SK-N-SH (cell line): ENCODE data around the gene ORMDL2. TPM values are rescaled to one million over a fixed set of nuclear protein-coding genes. Genes with fewer than 3 reads are reported as not detected.

Experiments used
- CTCF ChIA-PET: fragments of 300-600, 350-600 bp; formaldehyde crosslinking; extraction: SDS; loops from one replicate; lab custom pipeline; 2021; lab: Yijun Ruan, JAX
- POLR2A ChIA-PET: fragments of 350-600 bp; sonication (Branson Sonifier 250); formaldehyde crosslinking; extraction: SDS; loops from one replicate; lab custom pipeline; 2020; ENCODE audit warnings: antibody characterized with exemption, inconsistent platforms; lab: Yijun Ruan, JAX
- DNase-seq: peaks from one replicate; pipeline ENCODE4 v3.0.0; 2012
- H2AFZ ChIP-seq: fragments of 200-600 bp; sonication (generic); 2 replicates; pipeline ENCODE4 v1.8.1; 2016; ENCODE audit warnings: antibody characterized with exemption, mild to moderate bottlenecking, low read depth
- H3F3A ChIP-seq: fragments of 200-600 bp; sonication (generic); replicated peaks from 2 replicates; pipeline ENCODE3; 2016; ENCODE audit warnings: antibody characterized with exemption, mild to moderate bottlenecking; ENCODE audit not compliant: insufficient read depth
- H3K27ac ChIP-seq, 2 experiments: fragments of 200-500 bp in 1 of 2; fragments of 200-600 bp in 1 of 2; sonication (Bioruptor generic) in 1 of 2; sonication (generic), shearing (Covaris generic) in 1 of 2; 2 replicates each; pipeline versions ENCODE4 v1.5.1 to v1.6.1; 2014 to 2016; ENCODE audit warnings: low read depth in 2 of 2, inconsistent platforms in 1 of 2, low read length in 1 of 2, mild to moderate bottlenecking in 1 of 2, mixed read lengths in 1 of 2
- H3K27me3 ChIP-seq: fragments of 200-600 bp; sonication (generic), shearing (Covaris generic); 2 replicates; pipeline ENCODE4 v1.6.1; 2016; ENCODE audit warnings: mixed run types; ENCODE audit not compliant: insufficient read depth
- H3K36me3 ChIP-seq, 2 experiments: fragments of 200-500 bp in 1 of 2; fragments of 200-600 bp in 1 of 2; sonication (Bioruptor generic) in 1 of 2; sonication (generic) in 1 of 2; replicated peaks in 1 of 2; 2 replicates each; pipeline versions ENCODE3 to v1.5.1; 2014 to 2016; ENCODE audit warnings: low read length in 1 of 2, mild to moderate bottlenecking in 1 of 2; ENCODE audit not compliant: insufficient read depth in 2 of 2, control insufficient read depth in 1 of 2
- H3K4me1 ChIP-seq, 2 experiments: fragments of 200-500 bp in 1 of 2; fragments of 200-600 bp in 1 of 2; sonication (Bioruptor generic) in 1 of 2; sonication (generic), shearing (Covaris generic) in 1 of 2; 2 replicates each; pipeline versions ENCODE4 v1.5.1 to v1.6.1; 2014 to 2016; ENCODE audit warnings: low read depth in 1 of 2, low read length in 1 of 2, mixed run types in 1 of 2; ENCODE audit not compliant: insufficient read depth in 2 of 2, control insufficient read depth in 1 of 2
- H3K4me2 ChIP-seq: fragments of 200-600 bp; sonication (generic), shearing (Covaris generic); 2 replicates; pipeline ENCODE4 v1.6.1; 2017; ENCODE audit warnings: mixed run types
- H3K4me3 ChIP-seq, 2 experiments: fragments of 200-500 bp in 1 of 2; fragments of 200-600 bp in 1 of 2; sonication (Bioruptor generic) in 1 of 2; sonication (generic), shearing (Covaris generic) in 1 of 2; 2 replicates each; pipeline versions ENCODE4 v1.5.1 to v1.8.1; 2014 to 2016; ENCODE audit warnings: low read depth in 2 of 2, inconsistent platforms in 1 of 2, low read length in 1 of 2, mild to moderate bottlenecking in 1 of 2, mixed read lengths in 1 of 2, moderate library complexity in 1 of 2
- H3K79me2 ChIP-seq: fragments of 200-600 bp; sonication (generic); 2 replicates; pipeline ENCODE4 v1.8.1; 2017; ENCODE audit warnings: mild to moderate bottlenecking; ENCODE audit not compliant: insufficient read depth
- H3K9ac ChIP-seq: fragments of 200-600 bp; sonication (generic); 2 replicates; pipeline ENCODE4 v1.6.1; 2017; ENCODE audit warnings: mixed run types
- H3K9me2 ChIP-seq: fragments of 200-600 bp; sonication (generic); 2 replicates; pipeline ENCODE4 v1.6.1; 2017; ENCODE audit warnings: mixed run types
- H3K9me3 ChIP-seq: fragments of 200-600 bp; sonication (generic); 2 replicates; pipeline ENCODE4 v1.6.1; 2017; ENCODE audit warnings: mixed run types, mild to moderate bottlenecking, moderate library complexity
- H4K20me1 ChIP-seq: fragments of 200-600 bp; sonication (generic); 2 replicates; pipeline ENCODE4 v1.6.1; 2017; ENCODE audit warnings: mild to moderate bottlenecking, mixed run types; ENCODE audit not compliant: insufficient read depth
- CHD2 ChIP-seq: fragments of 150-350 bp; IDR thresholded peaks from 2 replicates; pipeline ENCODE4 v1.6.1; 2018; ENCODE audit warnings: low read length; ENCODE audit not compliant: partially characterized antibody
- EP300 ChIP-seq, 2 experiments: IDR thresholded peaks; 2 replicates each; pipeline versions ENCODE4 v1.4.0 to v1.6.1; 2012; ENCODE audit warnings: borderline replicate concordance in 1 of 2, low read depth in 1 of 2, low read length in 1 of 2
- EZH2phosphoT487 ChIP-seq: fragments of 200-600 bp; sonication (generic); IDR thresholded peaks from 2 replicates; pipeline ENCODE4 v1.6.1; 2017; ENCODE audit warnings: low read depth, mixed run types, mild to moderate bottlenecking, antibody characterized with exemption, moderate library complexity, borderline replicate concordance
- FOXM1 ChIP-seq: IDR thresholded peaks from 2 replicates; pipeline ENCODE4 v1.4.0; 2012; ENCODE audit warnings: low read depth, mild to moderate bottlenecking
- GATA2 ChIP-seq: sonication (generic); formaldehyde crosslinking; IDR thresholded peaks from 2 replicates; pipeline ENCODE4 v1.5.0; 2020; ENCODE audit warnings: mild to moderate bottlenecking, missing genetic modification reagents
- NRF1 ChIP-seq: IDR thresholded peaks from 2 replicates; pipeline ENCODE4 v1.6.1; 2012; ENCODE audit warnings: low read depth, mild to moderate bottlenecking, low read length
- RXRA ChIP-seq: IDR thresholded peaks from 2 replicates; pipeline ENCODE4 v1.4.0; 2012; ENCODE audit warnings: low read depth, mild to moderate bottlenecking, borderline replicate concordance
- SMC3 ChIP-seq: IDR thresholded peaks from 2 replicates; pipeline ENCODE4 v1.6.1; 2012; ENCODE audit warnings: low read depth, low read length, improper control_type of control experiment
- TCF12 ChIP-seq: IDR thresholded peaks from 2 replicates; pipeline ENCODE4 v1.4.0; 2012
- TEAD4 ChIP-seq: IDR thresholded peaks from 2 replicates; pipeline ENCODE4 v1.4.0; 2012; ENCODE audit warnings: mild to moderate bottlenecking, borderline replicate concordance; ENCODE audit not compliant: insufficient read depth
- WGBS: methylation state at CpG from one replicate; pipeline ENCODE4 v1.1.6; 2017; ENCODE audit warnings: low lambda C conversion rate; 5-methylcytosine and 5-hydroxymethylcytosine counted together
- polyA plus RNA-seq, 3 experiments: library from polyadenylated mRNA; depleted of rRNA; stranded (reverse); fragments of >200 nt; gene quantifications; 2 replicates each; pipeline ENCODE4 v1.2.3, GENCODE V29; 2012
- TF ChIP-seq, protein P1 (sequence below): IDR thresholded peaks from 2 replicates; pipeline ENCODE4; 2012
- TF ChIP-seq, protein P2 (sequence below): IDR thresholded peaks from 2 replicates; pipeline ENCODE4 v1.4.0; 2012; ENCODE audit warnings: low read depth
- TF ChIP-seq, protein P3 (sequence below): fragments of 150-350 bp; IDR thresholded peaks from 2 replicates; pipeline ENCODE4 v1.6.1; 2016; ENCODE audit warnings: mild to moderate bottlenecking, low read depth, low read length
- TF ChIP-seq, protein P4 (sequence below): IDR thresholded peaks from 2 replicates; pipeline ENCODE4 v1.6.1; 2012; ENCODE audit warnings: mild to moderate bottlenecking, low read depth, low read length, moderate library complexity
- TF ChIP-seq, protein P5 (sequence below): fragments of 200-600 bp; sonication (generic); IDR thresholded peaks from 2 replicates; pipeline ENCODE4 v1.6.1; 2017; ENCODE audit warnings: antibody characterized with exemption, mild to moderate bottlenecking, moderate library complexity
- TF ChIP-seq, protein P6 (sequence below): IDR thresholded peaks from 2 replicates; pipeline ENCODE4 v1.4.0; 2012; ENCODE audit warnings: low read depth, borderline replicate concordance
- TF ChIP-seq, protein P7 (sequence below): IDR thresholded peaks from 2 replicates; pipeline ENCODE4 v1.4.0; 2012; ENCODE audit warnings: low read depth, borderline replicate concordance

Gene ORMDL2
- polyA plus RNA-seq, 1 of the 3 experiments (the other 2 are of a cell fraction), result 37.3 TPM

DNA sequence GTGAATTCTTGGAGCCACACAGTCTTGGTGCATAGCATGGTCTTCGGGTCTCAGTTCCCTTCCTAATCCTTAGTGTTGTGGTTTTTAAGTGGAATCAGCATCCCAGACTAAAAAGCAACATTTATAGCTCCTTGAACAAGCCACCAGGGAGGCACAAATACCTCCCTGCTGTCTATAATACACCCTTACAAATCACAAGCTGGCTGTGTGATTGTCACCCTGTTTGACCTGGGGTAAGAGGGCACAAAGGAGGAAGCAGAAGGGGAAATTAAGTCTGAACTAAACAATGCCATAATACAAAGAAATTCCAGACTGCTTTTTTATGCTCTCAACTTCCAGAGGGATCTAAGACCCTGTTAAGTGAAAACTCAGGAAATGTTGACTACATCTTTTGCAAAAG lies 32.6 kb downstream of the ORMDL2 start:
- no peak for DNase-seq
- Histone ChIP-seq H3K9ac (no peak overlapping the region), H3K4me2 (no peak overlapping the region), H3K4me1 (peaks cover 11 to 14% of the 10 kb centered on the region in 2 experiments; a peak in 3 of 4 replicates), H3K9me3 (no peaks in the 10 kb centered on the region), H3K79me2 (no peaks in the 10 kb centered on the region), H3F3A (peaks cover 14% of the 10 kb centered on the region), H3K27ac (no peak overlapping the region), H2AFZ (no peak overlapping the region), H3K27me3 (no peaks in the 10 kb centered on the region), H3K9me2 (no peaks in the 10 kb centered on the region), H4K20me1 (no peaks in the 10 kb centered on the region), H3K36me3 (no peaks in the 10 kb centered on the region), H3K4me3 (no peak overlapping the region)
- POLR2A ChIA-PET, result no interaction called here
- TF ChIP-seq, protein P1, sequence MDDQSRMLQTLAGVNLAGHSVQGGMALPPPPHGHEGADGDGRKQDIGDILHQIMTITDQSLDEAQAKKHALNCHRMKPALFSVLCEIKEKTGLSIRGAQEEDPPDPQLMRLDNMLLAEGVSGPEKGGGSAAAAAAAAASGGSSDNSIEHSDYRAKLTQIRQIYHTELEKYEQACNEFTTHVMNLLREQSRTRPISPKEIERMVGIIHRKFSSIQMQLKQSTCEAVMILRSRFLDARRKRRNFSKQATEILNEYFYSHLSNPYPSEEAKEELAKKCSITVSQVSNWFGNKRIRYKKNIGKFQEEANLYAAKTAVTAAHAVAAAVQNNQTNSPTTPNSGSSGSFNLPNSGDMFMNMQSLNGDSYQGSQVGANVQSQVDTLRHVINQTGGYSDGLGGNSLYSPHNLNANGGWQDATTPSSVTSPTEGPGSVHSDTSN, result no peak
- TF ChIP-seq RXRA (no peak), EP300 (IDR thresholded peaks at IDR 0.05; ENCODE audit: borderline replicate concordance in 1 of 2, low read depth in 1 of 2, low read length in 1 of 2) (no peak), EZH2phosphoT487 (no peak), SMC3 (no peak), NRF1 (no peak), TCF12 (no peak), CHD2 (no peak), FOXM1 (no peak), GATA2 (CRISPR knock-in tag) (no peak), TEAD4 (no peak)
- TF ChIP-seq, protein P2, sequence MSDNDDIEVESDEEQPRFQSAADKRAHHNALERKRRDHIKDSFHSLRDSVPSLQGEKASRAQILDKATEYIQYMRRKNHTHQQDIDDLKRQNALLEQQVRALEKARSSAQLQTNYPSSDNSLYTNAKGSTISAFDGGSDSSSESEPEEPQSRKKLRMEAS, result no peak
- TF ChIP-seq, protein P3, sequence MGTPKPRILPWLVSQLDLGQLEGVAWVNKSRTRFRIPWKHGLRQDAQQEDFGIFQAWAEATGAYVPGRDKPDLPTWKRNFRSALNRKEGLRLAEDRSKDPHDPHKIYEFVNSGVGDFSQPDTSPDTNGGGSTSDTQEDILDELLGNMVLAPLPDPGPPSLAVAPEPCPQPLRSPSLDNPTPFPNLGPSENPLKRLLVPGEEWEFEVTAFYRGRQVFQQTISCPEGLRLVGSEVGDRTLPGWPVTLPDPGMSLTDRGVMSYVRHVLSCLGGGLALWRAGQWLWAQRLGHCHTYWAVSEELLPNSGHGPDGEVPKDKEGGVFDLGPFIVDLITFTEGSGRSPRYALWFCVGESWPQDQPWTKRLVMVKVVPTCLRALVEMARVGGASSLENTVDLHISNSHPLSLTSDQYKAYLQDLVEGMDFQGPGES, result no peak
- TF ChIP-seq, protein P4, sequence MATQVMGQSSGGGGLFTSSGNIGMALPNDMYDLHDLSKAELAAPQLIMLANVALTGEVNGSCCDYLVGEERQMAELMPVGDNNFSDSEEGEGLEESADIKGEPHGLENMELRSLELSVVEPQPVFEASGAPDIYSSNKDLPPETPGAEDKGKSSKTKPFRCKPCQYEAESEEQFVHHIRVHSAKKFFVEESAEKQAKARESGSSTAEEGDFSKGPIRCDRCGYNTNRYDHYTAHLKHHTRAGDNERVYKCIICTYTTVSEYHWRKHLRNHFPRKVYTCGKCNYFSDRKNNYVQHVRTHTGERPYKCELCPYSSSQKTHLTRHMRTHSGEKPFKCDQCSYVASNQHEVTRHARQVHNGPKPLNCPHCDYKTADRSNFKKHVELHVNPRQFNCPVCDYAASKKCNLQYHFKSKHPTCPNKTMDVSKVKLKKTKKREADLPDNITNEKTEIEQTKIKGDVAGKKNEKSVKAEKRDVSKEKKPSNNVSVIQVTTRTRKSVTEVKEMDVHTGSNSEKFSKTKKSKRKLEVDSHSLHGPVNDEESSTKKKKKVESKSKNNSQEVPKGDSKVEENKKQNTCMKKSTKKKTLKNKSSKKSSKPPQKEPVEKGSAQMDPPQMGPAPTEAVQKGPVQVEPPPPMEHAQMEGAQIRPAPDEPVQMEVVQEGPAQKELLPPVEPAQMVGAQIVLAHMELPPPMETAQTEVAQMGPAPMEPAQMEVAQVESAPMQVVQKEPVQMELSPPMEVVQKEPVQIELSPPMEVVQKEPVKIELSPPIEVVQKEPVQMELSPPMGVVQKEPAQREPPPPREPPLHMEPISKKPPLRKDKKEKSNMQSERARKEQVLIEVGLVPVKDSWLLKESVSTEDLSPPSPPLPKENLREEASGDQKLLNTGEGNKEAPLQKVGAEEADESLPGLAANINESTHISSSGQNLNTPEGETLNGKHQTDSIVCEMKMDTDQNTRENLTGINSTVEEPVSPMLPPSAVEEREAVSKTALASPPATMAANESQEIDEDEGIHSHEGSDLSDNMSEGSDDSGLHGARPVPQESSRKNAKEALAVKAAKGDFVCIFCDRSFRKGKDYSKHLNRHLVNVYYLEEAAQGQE, result no peak
- TF ChIP-seq, protein P5, sequence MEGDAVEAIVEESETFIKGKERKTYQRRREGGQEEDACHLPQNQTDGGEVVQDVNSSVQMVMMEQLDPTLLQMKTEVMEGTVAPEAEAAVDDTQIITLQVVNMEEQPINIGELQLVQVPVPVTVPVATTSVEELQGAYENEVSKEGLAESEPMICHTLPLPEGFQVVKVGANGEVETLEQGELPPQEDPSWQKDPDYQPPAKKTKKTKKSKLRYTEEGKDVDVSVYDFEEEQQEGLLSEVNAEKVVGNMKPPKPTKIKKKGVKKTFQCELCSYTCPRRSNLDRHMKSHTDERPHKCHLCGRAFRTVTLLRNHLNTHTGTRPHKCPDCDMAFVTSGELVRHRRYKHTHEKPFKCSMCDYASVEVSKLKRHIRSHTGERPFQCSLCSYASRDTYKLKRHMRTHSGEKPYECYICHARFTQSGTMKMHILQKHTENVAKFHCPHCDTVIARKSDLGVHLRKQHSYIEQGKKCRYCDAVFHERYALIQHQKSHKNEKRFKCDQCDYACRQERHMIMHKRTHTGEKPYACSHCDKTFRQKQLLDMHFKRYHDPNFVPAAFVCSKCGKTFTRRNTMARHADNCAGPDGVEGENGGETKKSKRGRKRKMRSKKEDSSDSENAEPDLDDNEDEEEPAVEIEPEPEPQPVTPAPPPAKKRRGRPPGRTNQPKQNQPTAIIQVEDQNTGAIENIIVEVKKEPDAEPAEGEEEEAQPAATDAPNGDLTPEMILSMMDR, result no peak
- TF ChIP-seq, protein P6, sequence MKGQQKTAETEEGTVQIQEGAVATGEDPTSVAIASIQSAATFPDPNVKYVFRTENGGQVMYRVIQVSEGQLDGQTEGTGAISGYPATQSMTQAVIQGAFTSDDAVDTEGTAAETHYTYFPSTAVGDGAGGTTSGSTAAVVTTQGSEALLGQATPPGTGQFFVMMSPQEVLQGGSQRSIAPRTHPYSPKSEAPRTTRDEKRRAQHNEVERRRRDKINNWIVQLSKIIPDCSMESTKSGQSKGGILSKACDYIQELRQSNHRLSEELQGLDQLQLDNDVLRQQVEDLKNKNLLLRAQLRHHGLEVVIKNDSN, result no peak
- TF ChIP-seq, protein P7, sequence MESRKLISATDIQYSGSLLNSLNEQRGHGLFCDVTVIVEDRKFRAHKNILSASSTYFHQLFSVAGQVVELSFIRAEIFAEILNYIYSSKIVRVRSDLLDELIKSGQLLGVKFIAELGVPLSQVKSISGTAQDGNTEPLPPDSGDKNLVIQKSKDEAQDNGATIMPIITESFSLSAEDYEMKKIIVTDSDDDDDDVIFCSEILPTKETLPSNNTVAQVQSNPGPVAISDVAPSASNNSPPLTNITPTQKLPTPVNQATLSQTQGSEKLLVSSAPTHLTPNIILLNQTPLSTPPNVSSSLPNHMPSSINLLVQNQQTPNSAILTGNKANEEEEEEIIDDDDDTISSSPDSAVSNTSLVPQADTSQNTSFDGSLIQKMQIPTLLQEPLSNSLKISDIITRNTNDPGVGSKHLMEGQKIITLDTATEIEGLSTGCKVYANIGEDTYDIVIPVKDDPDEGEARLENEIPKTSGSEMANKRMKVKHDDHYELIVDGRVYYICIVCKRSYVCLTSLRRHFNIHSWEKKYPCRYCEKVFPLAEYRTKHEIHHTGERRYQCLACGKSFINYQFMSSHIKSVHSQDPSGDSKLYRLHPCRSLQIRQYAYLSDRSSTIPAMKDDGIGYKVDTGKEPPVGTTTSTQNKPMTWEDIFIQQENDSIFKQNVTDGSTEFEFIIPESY, result no peak
- 38% methylated on average over 1 of the region's 1 CpG for WGBS
- CTCF ChIA-PET, result interaction anchor here (2.1 kb wide), 1 partner anchor 76 kb away, joined by 6 read pairs; no protein-coding TSS in a partner anchor
